GM18909 (cell line): ENCODE results near the gene P4HA2.

Experiments used
- ATAC-seq: cut with Tn5 transposase; IDR thresholded peaks from one replicate; pipeline ENCODE4 v1.9.1; 2021; ENCODE audit warnings: mild to moderate bottlenecking; ENCODE audit not compliant: unreplicated experiment, poor library complexity

The P4HA2 gene

DNA sequence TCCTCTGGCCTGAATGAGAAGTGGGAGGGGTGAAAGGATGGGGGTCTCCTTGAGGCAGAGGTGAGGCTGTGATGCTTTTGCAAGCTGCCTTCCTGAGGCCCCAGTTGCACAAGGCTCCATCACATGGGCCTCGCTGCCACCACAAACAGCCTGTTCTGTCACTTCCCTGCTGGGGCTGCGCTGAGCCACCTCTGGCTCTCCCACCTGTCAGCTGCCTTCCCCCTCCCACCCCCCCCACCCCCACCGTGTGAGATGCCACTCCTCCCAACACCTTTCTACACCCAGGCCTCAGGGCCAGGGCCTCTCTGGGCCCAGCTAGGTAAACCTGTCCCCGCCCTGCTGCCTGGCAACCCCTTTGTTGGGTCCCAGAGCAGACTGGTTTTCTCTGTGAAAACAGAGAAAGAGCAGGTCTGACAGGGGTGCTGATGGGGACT lies 25.4 kb upstream of the P4HA2 start:
- ATAC-seq = no peak

DNA sequence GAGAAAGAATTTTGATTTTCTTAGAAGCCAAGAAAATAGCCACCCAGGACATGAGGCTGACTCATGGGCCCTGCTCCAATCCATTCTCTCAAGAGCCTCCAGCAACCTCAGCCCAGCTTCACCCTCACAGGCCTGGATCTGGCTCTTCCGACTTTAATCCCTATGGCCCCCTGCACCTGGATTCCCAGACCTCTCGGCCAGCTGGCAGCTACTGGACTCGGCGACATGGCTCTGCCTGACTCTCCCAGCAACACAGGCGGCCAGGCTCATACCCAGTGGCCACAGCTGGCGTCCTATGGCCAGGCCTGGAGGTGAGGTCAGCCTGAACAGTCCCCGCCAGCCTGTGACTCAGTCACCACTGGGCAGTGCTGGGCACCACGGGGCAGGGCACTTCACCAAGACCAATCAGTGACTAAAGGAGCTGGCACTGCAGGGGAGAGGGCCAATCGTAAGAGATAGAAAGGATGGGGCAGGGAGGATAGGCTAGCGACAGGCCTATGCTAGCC lies 23.6 kb upstream of the P4HA2 start:
- no peak for ATAC-seq

DNA sequence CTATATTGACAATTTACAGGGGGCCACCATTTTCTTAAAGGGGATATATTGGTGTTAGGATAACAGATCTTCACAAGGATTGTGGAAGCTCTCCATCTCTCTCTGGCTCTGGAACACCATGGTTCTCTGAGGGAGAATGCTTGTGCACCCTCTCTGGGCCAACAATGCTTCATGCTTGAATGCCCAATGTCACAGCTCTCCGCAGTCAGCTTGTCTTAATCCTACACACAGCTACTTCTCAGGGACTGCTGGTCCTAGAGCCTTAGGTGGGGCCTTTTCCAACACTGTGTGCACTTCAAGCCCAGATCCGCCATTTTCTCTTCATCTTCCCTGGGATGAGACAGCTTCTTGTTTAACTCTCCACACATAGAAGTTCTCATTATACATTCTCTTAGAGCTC lies 22.9 kb upstream of the P4HA2 start:
- ATAC-seq = no peak

- ATAC-seq = no peak
Observed at GRCh38 chr5:132246806-132247205, 19.2 kb upstream of the P4HA2 start.

DNA sequence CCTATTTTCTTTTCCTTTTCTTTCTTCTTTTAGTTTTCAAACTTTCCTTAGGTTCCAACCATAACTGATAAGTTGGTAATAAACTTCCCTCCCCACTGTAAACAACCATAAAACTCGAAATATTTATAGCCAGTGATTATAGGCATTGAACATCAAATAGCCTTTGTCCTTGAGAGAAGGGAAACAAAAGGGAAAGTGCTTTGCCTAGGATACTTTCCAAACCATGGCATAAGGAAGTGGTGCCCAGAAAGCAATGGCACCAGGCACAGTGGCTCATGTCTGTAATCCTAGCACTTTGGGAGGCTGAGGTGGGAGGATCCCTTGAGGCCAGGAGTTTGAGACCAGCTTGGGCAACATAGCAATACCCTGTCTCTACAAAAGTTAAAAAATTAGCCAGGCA lies 17.9 kb upstream of the P4HA2 start:
- no peak for ATAC-seq

DNA sequence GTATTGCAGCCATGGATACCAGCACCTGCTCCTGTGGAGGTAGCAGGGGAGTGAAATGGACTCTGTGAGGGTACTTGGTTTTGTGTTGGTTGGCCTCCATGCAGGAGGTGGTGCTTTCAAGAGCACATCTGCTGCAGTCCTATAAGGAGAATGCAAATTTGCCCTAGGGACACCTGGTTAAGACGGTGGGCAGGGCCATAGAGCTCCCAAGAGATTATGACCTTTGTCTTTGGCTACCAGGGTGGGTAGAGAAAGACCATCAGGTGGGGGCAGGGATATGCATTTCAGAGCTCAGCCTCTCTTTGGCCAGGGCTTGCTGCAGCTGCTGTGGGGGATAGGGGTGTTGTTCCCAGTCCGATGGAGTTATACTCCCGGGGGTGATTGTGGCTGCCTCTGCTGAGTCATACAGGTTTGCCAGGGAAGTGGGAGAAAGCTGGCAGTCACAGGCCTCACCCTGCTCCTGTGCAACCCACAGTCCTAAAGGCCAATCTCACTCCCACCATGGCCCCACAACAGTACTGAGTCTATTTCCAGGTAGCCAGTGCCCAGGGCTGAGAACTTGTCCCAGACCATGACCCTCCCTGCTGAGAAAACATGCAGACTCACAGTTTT lies 15.8 kb upstream of the P4HA2 start:
- no peak for ATAC-seq

GRCh38 chr5:132239776-132240175 lies 12.1 kb upstream of the P4HA2 start:
- ATAC-seq = no peak

DNA sequence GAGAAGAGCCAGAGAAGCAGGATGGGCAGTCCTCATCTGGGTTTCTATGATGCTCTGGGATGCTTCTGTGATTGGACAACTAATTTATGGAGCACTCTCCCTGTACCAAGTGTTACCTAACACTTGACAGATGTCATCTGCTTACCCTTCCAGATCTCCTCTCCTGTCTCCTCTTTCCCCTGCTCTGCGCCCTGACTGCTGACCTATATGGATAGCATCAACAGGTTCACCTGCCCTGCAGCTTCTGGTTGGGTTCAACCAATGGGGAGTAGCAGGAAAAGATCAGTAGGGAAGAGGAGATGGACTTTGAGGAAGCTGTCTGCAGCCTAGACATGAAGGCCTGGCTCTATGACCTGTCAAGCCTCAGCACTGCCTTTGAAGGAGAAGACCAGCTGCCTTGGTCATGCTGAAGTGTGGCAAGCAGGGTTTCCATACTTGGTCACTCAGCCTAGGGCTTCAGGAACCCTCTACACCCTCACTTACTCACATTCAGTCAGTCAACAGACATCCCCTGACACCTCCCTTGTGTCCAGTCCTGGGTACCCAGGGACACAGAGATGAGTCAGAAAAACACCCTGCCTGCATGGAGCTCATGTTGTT lies 11.3 kb upstream of the P4HA2 start:
- no peak for ATAC-seq

DNA sequence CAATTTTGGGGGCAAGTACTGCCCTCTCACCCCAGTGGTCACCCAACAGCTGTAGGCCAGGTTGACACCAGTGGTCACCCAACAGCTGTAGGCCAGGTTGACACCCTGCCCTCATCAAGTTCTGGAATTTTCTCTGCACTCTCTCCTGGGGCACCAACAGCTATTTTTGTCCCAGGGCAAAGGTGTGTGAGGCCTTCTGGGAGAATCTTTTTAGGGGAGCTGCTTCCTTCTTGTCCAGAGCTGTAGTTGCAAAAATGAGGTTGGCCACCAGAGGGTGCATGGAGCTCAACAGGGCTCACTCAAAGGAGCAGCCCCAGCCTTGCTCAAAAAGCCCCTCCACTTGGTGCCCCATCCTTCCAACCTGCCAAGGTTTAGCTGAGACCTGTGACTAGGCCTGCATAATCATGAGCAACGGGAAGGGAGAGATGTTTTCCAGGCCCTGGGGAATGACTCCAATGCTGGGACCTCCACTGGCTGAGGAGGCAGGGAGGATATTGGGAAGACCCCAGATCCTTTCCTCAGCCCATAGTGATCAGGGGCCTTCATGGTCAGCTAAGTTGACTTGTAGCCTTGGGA lies 10.6 kb upstream of the P4HA2 start:
- ATAC-seq = peak; percentile 78

DNA sequence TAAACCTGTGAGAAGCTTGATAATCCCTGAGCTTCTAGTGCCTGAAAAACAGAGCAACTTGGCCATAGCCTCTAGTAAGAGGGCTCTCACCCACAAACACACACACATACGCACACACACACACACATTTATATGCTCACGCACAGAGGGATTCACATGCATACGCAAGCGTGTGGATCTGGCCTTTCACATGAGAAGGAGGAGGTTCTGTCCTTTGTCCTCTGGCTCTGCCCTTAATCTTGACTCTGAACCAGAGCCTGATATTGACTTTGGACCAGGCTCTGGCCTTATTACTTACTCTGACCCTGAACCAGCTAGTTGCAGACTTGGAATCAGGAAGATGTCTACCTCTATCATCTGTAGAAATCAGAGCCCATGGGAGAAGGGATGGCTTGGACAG lies 10.0 kb upstream of the P4HA2 start:
- ATAC-seq = no peak

- no peak for ATAC-seq
Observed at GRCh38 chr5:132237141-132237540, 9.5 kb upstream of the P4HA2 start.

DNA sequence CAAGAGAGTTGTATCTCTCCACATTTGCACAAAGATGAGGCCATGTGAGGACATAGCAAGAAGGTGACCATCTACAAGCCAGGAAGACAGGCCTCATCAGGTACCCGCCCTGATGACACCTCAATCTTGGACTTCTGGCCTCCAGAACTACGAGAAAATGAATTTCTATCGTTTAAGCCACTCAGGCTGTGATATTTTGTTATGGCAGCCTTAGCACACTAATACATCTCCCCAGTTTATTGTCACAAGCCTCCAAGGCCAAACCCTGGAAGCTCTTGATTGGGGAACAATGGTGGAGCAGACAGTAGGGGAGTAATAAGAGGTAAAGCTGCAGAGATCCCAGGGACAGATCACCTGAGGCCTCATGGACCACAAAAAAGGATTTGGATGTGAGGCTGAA lies 7.7 kb upstream of the P4HA2 start:
- no peak for ATAC-seq

DNA sequence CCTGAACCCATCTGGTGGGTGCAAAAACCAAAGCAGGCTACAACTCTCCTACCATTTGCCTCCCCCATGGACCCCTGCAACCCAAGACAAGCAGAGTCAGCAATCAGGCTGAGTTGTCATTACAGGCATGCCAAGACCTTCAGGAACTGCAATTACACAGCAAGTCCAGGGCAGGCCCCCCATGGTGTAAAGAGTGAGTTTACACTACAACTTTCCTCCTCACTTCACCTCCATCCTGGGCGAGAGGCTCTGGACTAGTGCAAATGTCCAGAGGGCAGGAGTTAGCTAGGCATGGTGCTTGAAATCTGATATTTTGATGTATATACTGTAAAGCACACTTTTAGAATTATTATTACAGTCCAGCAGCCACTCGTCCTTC lies 7.0 kb upstream of the P4HA2 start:
- ATAC-seq = no peak

DNA sequence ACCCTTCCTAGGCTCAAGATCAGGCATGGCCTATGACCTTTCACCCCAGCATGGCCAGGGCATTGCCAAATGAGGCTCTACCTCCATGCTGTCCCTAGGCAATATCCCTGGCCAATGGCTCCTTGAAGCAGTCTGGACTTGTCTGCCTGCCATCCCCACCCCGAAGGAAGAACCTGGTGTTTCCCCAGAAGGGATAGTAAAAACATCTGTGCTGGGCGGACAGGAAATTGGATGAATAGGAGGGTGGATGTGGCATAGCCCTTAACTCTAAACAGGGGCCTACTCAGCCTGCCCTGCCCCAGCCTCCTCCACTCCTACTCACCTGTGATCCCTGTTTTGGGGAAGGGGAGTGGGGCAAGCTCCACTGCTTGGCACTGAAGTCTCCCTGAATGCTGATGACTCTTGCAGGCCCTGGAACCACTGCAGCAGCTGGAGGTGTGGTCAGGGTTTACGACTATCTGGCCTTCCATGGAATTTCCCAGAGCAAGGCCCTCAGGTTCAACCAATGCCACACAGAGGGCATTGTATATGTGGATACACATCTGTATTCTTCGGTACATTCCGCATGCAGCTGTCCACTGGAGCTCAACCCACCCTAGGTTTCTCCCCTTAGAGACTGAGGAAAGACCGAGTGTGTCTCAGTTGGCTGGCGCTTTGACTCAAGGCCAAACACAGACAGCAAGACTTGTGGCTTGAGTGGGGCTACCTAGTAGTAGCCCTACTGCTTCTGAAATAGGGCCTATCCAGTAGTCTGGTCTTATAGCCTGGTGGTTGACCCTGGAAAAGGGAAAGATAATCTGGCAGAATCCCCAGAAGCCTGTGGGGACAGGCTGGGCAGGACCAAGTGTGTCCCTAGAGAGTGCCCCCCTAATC lies 6.4 kb upstream of the P4HA2 start:
- no peak for ATAC-seq

GRCh38 chr5:132233081-132233480 lies 5.4 kb upstream of the P4HA2 start:
- no peak for ATAC-seq

DNA sequence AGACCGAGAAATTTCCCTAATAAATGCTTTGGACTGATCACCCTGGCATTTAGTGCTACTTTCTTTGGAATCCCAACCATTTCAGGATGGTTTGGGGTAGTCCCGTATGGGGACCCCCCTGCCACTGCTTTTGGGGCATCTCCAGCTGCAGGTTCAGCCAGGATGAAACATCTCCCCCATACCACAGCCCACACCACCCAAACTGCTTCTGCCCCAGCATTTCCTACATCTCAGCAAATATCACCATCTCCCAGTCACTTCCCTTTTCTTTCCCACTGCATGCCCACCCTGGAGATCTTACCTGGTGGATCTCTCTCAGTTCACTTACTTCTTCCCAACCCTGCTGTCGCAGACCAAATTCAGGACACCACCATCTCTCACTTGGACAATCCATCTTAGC lies 4.8 kb upstream of the P4HA2 start:
- no peak for ATAC-seq

GRCh38 chr5:132230871-132231270 lies 3.2 kb upstream of the P4HA2 start:
- ATAC-seq = no peak

DNA sequence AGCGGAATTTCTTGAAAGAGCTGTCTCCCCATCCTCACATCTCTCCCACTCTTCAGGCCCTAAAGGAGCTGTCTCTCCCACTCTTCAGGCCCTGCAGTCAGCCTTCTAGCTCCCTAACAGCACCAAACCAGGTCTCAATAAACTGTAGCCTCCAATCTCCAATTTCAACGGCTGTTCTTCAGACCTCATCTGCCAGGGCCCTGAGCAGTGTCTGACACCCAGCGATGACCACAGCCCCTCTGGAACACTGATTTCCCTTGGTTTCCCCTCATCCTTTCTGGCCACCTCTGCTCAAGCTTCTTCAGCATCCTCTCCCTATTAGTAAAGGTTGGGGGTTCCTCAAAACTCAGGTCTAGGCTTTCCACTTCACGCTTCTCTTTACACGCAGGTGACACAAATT lies 1.6 kb upstream of the P4HA2 start:
- no peak for ATAC-seq

DNA sequence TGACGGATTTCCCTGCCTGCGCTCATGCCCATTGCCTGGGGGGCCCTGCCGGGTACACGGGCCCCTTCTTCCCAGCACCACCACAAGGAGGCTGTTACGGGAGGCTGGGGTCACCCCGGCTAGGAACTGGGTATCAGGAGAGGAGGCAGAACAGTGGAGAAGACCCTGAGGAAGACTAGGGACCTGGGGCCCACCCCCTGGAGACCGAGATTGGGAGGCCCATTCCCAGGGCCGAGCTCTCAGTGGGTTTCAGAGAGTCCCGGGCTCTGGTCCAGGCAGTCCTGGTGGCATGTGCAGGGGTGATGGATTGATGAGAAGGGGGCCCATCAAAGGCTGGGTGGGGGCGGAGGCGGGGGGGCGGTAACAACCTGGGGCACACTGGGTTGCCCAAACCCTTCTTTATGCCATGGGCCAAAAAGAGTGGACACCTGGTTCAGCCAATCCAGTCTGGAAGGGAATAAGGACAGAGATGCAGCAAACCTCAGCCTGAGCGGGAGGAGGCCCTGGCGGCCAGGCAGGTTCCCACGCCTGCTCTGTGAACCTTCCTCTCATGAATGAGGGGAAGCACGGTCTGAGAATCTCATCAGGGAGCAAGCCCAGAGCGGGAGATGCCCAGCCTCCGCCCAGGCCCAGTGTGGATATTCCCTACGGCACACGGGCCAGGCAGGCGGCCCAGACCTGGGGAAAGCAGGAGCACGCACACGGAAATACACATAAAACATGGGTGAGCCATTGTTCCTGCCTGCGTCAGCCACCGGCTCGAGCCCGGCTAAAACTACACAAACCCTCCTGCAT lies 785 bp upstream of the P4HA2 start:
- ATAC-seq = no peak

GRCh38 chr5:132227235-132227484 lies 493 bp downstream of the P4HA2 start:
- ATAC-seq = no peak
